ENCODE data around the gene JMJD1C.
A peak's percentile ranks its signal among the peaks of the same experiment; 100 is the strongest.
"Not testable (repeated sequence)": the region's sequence is repeated elsewhere in the genome, so short reads cannot be mapped to it uniquely, and the experiment has no call there.

The JMJD1C gene, protein sequence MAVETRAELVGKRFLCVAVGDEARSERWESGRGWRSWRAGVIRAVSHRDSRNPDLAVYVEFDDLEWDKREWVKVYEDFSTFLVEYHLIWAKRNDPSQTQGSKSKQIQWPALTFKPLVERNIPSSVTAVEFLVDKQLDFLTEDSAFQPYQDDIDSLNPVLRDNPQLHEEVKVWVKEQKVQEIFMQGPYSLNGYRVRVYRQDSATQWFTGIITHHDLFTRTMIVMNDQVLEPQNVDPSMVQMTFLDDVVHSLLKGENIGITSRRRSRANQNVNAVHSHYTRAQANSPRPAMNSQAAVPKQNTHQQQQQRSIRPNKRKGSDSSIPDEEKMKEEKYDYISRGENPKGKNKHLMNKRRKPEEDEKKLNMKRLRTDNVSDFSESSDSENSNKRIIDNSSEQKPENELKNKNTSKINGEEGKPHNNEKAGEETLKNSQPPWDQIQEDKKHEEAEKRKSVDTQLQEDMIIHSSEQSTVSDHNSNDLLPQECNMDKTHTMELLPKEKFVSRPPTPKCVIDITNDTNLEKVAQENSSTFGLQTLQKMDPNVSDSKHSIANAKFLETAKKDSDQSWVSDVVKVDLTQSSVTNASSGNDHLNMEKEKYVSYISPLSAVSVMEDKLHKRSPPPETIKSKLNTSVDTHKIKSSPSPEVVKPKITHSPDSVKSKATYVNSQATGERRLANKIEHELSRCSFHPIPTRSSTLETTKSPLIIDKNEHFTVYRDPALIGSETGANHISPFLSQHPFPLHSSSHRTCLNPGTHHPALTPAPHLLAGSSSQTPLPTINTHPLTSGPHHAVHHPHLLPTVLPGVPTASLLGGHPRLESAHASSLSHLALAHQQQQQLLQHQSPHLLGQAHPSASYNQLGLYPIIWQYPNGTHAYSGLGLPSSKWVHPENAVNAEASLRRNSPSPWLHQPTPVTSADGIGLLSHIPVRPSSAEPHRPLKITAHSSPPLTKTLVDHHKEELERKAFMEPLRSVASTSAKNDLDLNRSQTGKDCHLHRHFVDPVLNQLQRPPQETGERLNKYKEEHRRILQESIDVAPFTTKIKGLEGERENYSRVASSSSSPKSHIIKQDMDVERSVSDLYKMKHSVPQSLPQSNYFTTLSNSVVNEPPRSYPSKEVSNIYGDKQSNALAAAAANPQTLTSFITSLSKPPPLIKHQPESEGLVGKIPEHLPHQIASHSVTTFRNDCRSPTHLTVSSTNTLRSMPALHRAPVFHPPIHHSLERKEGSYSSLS (N-terminal part only)

DNA sequence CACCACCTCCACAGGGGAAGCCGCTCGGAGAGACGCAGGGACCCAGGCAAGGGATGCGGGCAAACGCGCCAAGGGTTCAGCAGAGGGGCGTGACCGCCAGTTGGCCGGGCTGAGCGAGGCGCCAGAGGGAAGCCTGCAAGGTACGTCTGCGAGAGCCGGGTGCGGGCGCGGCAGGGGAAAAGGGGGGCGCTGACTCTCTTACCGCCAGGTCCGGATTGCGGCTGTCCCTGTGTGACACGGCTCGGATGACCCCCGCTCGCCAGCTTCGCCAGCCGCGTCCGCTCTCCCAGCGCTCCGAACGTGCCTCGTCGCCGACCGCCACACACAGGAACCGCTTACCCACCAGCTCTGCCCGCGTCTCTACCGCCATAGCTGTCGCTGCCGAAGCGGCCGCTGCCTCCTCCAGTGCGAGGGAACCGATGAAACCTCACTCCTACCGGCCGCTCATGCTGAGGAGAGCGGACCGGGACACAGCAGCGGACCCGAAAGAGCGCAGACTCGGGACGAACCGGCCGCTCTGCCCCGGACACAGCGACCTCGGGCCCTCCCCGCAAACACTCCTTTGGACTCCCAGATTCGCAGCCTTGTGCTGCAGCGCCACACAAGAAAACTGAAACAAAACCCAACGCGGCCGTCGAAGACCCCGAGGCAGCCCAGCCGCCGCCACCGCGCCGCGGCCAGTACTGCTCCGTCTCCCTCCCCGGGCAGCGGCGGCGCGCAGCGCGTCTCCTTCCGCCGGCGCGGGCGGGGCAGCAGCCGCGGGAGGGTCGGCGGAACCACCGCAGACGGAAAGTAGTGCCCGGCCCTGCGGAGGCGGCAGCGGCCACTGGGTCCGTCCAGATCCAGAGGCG is at the start of gene JMJD1C:
TSS of gene JMJD1C (minus strand) at position 685 of the 851 bp plus-strand sequence. CDS start at position 370, 315 bp downstream.
- DNase-seq (ENCODE audit: low read depth in 2 of 2) = peak; percentile 47 to 51

DNA sequence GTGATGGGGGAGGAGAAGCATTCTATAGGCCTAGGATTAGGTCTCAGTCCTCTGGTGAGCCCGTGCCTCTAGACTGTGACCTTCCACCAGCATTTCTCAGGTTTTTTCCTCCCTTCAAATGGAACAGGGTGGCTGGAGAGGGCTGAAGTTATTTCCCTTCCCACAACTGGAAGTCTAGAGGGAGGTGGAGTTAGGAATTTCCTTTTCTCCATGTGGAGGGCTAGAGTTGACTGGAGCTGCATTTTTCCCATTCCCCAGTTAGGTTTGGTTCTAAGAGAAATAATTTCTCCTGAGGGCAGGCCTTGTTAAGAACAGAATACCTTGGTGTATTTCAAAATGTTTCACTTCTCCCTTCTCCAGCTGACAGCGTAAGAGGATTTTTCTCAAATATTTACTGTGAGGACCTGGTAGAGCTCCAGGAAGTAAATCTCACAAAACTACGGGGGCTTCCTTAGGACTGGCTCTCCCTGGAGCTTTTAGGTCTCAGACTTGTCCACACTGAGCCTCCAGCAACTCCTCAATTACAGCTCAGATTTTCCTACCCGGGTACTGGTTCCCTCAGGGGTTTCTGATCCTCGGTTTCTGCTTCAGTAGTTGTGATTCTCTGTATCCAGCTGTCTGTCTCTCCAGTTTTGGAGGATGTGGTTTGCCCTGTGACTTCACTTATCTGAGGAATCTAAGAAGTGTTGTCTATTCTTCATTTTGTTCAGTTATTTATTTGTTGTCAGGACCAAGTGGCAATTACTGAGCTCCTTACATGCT is 49.4 kb upstream of the JMJD1C start:
- DNase-seq (ENCODE audit: low read depth in 2 of 2) = peak in 1 of 2 donors; percentile 7

DNA sequence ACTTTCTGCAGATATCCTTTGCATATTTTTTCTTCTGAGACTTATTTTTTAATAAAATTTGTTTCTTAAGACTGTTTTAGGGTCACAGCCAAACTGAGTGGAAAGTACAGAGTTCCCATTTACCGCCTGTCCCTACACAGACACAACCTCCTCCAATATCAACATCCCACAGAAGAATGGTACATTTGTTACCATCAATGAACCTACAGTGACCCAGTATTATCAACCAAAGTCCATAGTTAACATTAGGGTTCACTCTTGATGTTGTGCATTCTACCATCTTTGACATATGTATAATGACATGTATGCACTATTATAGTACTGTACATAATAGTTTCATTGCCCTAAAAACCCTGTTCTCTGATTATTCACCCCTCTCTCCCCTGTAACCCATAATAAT is 40.8 kb upstream of the JMJD1C start:
- DNase-seq (ENCODE audit: low read depth in 2 of 2) = no peak

DNA sequence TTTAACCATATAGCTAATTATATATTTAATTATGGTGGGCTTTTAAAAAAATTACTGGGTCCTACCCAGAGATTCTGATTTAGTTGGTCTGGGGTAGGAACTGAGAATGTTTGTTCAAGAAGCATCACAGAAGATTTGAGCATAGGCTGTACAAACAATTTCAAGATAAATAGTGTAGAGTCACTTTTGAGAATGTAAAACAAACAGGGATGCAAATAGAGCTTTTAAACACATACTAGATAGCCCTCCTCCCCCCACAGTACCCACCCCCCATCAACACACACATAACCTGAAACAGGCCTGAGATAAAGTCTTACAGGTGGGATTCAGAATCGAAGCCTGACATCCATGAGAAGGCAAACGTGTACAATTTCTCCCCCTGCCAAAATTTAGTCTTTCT is 39.8 kb upstream of the JMJD1C start:
- DNase-seq (ENCODE audit: low read depth in 2 of 2) = no peak

DNA sequence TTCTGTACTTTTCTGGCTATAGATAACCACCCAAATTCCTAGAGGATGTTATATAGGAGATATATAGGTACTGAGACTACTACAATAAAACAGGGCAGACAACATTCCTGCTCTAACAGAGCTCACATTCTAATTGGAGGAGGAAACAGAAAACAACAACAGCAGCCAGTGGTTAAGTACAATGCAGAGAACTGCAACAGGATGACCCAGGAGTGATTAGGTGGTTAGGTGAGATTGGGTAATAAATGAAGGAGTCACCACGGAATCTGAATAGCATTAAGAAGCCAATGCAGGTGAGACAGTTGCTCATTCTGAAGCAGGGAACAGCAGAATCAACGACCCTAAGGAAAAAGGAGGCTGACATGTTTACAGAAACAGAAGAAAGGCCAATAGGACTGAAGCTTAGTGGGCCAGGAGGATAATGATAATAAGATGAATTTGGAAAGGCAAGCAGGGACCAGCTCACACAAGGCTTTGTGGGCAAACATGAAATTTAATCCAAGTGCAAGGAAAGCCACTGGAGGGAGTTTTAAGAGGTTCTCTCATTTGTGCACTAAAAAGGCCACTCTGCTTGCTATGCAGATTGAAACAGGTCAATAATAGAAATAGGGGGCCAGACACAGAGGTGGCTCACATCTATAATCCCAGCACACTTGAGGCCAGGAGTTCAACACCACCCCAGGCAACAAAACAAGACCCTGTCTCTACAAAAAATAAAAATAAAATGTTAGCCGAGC is 38.5 kb upstream of the JMJD1C start:
- DNase-seq (ENCODE audit: low read depth in 2 of 2) = no peak

DNA sequence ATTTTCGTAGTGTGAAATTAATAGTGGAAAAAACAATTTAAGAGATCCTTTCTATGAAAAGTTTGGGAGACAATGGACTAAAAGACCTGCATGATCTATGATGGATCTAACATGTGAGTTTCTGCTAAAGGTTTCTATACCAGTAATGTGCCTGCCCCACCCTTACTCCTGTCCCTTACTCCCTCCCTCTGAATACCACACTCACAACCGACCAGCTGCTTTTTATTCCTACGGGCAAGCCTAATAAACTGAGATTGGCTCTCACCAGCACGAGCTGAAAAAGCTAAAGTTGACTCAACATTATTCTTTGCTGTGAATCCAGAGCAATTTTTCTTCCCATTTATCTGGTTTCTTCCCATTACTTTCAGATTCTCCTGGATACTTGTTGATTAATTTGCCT is 37.6 kb upstream of the JMJD1C start:
- DNase-seq (ENCODE audit: low read depth in 2 of 2) = no peak

DNA sequence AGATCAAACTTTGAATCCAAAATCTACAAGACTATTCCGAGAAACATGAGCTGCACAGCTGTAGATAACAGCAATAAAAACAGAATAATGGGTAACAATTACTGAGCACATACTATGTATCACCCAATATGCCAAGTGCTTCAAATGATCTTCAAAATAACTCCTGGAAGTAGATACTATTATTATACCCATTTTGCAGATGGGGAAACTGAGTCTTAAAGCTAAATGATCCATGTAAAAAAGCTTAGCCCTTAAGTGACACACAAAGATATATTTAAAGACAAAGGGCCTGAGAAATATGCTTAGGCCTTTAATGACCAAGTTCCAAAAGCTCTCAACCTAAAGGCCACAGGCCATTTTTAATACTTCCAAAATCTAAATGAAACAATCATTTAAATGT is 37.1 kb upstream of the JMJD1C start:
- DNase-seq (ENCODE audit: low read depth in 2 of 2) = no peak

DNA sequence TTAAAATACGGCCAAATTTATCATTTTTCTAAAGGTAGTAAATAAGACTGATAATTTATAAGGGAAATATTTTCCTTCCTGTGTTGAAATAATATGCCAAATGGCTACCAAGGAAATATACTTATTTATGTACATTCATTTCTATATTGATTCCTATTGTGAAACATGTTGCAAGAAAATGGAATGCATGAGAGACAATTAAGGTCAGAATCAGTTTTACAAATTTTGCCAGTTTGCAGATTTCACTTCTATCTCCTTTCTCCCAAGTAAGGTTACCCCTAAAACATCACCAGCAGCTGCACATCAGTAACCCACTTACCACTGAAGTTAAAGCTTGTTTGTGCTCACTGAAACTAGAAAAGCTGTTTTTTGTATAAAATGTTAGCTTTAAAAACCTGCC is 36.2 kb upstream of the JMJD1C start:
- DNase-seq (ENCODE audit: low read depth in 2 of 2) = no peak

DNA sequence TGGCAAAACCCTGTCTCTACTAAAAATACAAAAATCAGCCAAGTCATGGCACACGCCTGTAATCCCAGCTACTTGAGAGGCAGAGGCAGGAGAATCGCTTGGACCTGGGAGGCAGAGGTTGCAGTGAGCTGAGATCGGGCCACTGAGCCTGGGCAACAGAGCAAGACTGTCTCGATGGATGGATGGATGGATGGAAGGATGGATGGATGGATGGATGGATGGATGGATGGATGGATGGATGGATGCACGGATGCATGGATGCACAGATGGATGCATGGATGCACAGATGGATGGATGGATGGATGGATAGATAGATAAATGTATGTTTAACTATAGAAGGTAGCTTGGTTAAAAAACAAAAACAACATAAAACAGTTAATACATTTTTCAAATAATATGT is 34.8 kb upstream of the JMJD1C start:
- not testable (repeated sequence) for DNase-seq (ENCODE audit: low read depth in 2 of 2)

DNA sequence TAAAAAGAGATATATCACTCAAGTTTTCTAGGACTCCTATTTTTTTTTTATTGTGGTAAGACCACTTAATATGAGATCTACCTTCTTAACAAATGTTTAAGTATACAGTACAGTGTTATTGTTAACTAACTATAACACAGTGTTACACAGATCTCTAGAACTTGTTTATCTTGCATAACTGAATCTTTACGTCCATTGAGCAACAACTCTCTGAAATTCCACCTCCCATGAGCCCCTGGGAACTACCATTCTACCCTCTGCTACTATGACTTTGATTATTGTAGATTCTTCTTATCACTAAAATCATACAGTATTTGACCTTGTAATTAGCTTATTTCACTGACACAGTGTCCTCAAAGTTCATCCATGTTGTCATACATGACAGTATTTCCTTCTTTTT is 32.9 kb upstream of the JMJD1C start:
- no peak for DNase-seq (ENCODE audit: low read depth in 2 of 2)

DNA sequence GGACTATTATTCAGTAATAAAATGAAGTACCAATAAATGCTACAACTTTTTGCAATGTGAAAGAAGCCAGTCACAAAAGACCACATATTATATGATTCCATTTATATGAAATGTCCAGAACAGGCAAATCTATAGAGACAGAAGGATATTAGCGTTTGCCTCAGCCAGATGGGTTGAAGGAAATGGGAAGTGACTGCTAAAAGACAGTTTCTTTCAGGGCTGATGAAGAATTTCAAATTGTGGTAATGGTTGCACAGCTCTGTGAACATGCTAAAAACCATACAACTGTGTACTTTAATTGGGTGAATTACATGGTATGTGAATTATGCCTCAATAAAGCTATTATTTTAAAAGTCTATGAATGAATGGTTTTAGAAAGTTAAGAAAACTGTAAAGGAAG is 31.5 kb upstream of the JMJD1C start:
- no peak for DNase-seq (ENCODE audit: low read depth in 2 of 2)

DNA sequence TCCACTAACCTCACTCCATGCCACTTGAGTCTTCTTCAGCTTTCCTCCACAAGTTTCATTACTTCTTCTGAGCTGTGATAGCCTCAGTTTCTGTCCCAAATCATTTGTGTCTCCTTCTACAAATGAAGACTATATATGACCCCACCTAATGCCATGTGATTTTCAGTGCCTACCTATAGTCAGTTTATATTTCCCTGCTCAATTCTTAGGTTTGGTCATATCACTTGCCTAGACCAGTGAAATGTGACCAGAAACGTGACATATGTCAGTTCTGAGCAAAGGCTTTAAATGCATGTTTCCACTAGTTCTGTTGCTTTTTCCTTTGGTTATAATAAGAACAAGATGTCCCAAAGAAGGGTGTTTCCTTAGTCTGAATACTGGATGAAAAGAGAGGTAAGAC is 30.8 kb upstream of the JMJD1C start:
- DNase-seq (ENCODE audit: low read depth in 2 of 2) = no peak

DNA sequence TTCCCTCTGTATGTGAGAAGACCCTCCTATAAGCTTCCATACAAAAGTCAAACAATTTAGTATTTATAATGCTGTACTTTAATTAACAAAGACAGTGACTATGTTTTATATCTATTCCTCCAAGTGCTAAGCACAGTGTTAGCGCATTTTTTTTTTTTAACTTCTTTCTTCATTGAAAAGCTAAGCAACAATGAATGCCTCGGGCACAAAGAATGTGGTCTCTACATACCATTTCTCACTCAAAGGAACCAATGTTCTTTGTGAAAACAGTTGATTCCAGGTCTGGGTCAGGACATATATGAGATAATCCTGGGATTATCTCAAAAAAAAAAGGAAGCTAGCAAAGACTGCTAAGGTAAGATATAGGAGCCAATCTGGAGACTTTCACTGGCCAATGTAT is 29.2 kb upstream of the JMJD1C start:
- DNase-seq (ENCODE audit: low read depth in 2 of 2) = no peak

DNA sequence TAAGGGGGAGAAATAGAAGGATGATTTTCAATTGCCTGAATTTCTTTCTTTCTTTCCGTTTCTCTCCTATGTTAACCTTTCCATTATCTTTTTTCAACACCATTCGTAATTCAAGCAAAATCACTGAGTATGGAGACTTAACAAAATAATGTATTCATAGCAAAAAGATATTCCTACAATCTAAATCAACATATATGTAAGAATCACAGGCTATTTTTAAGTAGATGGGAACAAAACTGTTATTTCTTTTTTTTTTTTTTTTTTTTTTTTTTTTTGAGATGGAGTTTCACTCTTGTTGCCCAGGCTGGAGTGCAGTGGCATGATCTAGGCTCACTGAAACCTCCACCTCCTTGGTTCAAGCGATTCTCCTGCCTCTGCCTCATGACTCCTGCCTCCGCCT is 27.2 kb upstream of the JMJD1C start:
- DNase-seq (ENCODE audit: low read depth in 2 of 2) = no peak

DNA sequence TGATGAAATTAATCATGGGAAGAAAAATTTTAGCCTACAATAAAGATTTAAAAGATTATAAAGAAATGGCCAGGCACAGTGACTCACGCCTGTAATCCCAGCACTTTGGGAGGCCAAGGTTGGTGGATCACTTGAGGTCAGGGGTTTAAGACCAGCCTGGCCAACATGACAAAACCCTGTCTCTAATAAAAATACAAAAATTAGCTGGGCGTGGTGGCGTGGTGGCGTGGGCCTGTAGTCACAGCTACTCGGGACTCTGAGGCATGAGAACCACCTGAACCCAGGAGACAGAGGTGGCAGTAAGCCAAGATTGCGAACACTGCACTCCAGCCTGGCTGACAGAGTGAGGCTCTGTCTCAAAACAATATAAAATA is 26.5 kb upstream of the JMJD1C start:
- not testable (repeated sequence) for DNase-seq (ENCODE audit: low read depth in 2 of 2)

DNA sequence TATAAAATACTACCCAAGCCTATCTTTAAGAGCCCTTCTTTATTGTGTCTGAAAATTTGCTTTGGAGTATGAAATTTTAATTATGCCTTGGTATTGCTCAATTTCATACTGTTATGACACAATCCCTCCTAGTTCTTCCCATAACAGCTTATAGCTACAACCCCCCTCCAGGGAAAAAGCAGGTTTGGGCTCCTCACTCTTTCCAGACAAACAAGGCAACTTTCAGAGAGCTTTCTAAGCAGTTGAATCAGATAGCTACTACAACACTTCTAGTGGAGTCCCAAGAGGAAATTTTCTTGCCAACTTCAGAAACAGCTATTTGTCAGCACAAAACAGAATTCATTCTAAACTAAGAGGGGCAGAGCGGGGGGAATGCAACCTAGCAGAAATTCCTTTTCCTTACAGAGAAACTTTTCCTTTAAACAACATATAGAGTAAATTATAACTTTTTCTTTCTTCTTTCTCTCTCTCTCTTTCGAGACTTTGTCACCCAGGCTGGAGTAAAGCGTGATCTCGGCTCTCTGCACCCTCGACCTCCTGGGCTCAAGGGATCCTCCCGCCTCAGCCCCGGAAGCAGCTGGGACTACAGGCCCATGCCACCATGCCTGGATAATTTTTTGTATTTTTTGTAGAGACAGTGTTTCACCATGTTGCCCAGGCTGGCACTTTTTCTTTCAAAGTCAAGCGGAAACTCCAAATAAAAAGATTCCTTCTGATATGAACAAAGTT is 26.0 kb upstream of the JMJD1C start:
- no peak for DNase-seq (ENCODE audit: low read depth in 2 of 2)

DNA sequence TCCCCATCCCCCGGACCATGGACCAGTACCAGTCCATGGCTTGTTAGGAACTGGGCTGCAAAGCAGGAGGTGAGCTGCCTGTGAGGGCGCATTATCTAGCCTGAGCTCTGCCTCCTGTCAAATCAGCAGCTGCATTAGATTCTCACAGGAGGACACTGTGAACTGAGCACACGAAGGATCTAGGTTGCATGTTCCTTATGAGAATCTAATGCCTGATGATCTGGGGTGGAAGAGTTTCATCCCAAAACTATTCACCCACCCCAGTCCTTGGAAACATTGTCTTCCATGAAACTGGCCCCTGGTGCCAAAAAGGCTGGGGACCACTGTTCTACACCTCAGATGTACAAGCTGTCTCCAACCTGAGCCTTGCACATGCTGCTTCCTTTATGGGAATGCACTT is 24.1 kb upstream of the JMJD1C start:
- DNase-seq (ENCODE audit: low read depth in 2 of 2) = no peak

DNA sequence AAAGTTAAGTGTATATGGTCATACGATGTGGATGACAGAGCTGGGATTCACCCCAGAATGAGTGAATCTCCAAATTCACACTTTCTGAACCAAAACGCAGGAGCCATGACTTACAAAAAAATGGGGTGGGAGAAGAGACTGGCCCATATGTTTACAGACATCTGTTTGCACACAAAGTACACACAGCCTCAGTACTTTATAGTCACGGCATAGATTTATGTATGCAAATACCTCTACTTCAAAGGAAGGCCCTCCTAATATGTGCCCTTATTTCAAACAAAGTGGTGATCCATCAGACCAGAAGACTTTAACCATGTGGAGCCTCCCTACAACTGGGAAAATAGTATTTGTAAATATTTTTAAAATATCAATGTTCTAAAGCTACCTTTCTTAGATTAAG is 22.2 kb upstream of the JMJD1C start:
- DNase-seq (ENCODE audit: low read depth in 2 of 2) = no peak

DNA sequence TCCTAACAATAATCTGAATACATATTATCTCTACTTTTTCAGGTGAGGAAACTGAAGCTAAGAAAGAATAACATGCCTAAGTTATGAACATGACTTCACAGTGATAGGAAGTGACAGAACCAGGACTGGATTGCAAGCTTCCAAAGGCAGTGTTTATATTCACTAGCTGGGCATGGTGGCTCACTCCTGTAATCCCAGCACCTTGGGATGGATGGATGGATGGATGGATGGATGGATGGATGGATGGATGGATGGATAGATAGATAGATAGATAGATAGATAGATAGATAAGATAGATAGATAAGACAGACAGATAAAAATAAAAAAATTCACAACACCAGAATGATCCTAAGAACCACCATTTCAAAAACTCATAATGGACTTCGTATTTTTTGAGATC is 18.2 kb upstream of the JMJD1C start:
- no peak for DNase-seq (ENCODE audit: low read depth in 2 of 2)

All from stimulated activated CD4-positive, alpha-beta T cell treated with anti-CD3 and anti-CD28 coated beads, Interleukin-4, amount 100 ng/mL, for 48 hours (primary cell).